ENCODE measurements around the gene CC2D1A. TPM values are rescaled to one million over a fixed set of nuclear protein-coding genes. Genes with fewer than 3 reads are reported as not detected.
A peak's percentile ranks its signal among the peaks of the same experiment; 100 is the strongest.

Gene CC2D1A
- total RNA-seq, 2 experiments from 2014 or later = 16.4 to 16.9 TPM

DNA sequence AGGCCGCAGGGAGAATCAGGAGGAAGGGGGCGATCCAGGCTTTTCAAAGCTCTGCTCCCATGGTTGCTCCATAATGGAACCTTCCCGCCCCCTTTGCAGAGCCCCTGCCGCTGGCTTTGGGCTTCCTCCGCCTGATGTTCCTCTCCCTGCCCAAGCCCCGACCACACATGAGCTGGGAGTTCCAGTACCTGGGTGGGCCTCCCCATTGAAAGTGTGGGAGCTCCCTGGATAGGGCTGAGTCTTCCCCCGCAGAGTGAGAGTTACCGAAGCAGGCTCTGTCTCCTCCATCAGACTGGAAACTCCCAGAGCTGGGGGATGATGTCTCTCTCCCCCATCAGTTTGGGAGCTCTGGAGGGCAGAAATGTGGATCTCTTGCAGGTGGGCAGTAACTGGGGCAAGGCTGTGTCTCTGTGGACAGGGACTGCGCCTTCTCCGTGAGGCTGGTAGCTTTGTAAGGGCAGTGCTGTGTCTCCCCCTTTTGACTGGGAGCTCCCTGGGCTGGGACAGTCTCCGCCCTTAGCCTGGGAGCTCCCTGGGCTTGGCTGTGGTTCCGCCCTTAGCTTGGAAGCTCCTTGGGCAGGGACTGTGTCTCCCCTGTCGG lies 47.0 kb downstream of the CC2D1A start:
- no peaks in the 10 kb centered on the region for H3K27me3 Mint-ChIP-seq
- peak overlapping the region; percentile 70 for H3K27ac Mint-ChIP-seq
- H3K36me3 Mint-ChIP-seq (ENCODE audit: low read depth) = peaks cover 32% of the 10 kb centered on the region
- DNase-seq (peak in 3 of 14 experiments; percentile 7 to 27 (median 13)), ATAC-seq (ENCODE audit: poor library complexity) (no peak)
- TF ChIP-seq, protein P1, sequence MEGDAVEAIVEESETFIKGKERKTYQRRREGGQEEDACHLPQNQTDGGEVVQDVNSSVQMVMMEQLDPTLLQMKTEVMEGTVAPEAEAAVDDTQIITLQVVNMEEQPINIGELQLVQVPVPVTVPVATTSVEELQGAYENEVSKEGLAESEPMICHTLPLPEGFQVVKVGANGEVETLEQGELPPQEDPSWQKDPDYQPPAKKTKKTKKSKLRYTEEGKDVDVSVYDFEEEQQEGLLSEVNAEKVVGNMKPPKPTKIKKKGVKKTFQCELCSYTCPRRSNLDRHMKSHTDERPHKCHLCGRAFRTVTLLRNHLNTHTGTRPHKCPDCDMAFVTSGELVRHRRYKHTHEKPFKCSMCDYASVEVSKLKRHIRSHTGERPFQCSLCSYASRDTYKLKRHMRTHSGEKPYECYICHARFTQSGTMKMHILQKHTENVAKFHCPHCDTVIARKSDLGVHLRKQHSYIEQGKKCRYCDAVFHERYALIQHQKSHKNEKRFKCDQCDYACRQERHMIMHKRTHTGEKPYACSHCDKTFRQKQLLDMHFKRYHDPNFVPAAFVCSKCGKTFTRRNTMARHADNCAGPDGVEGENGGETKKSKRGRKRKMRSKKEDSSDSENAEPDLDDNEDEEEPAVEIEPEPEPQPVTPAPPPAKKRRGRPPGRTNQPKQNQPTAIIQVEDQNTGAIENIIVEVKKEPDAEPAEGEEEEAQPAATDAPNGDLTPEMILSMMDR (IDR thresholded peaks at IDR 0.05) = no peak
- H3K36me3 ChIP-seq (ENCODE audit: insufficient read depth, low read length) = peaks cover 37% of the 10 kb centered on the region
- intact Hi-C loops (cut with DNase I, micrococcal nuclease) = loop anchor here (1.0 to 5.0 kb wide), 8 partner anchors 33 to 128 kb away; partner anchors contain the start of genes RFX1 (in 2 of the 2), BRME1 (in 1 of the 2), CC2D1A (in 1 of the 2) and IL27RA (in 1 of the 2)
- H3K4me1 Mint-ChIP-seq (ENCODE audit: low read depth) = peaks cover 13% of the 10 kb centered on the region
- no peaks in the 10 kb centered on the region for H3K9me3 ChIP-seq (ENCODE audit: control insufficient read depth in 1 of 2, insufficient read depth in 1 of 2, low read length in 2 of 2)
- ChIA-PET CTCF (interaction anchor here (0.6 to 1.7 kb wide), 6 partner anchors 53 to 95 kb away, joined by 3 to 5 read pairs (median 4); partner anchors contain the start of genes IL27RA and RFX1), POLR2A (interaction anchor here (0.8 to 4.9 kb wide), 14 partner anchors 8 to 544 kb away, joined by 3 to 74 read pairs (median 4); partner anchors contain the start of genes ASF1B, IL27RA and RFX1)
- H3K27ac ChIP-seq (ENCODE audit: low read depth in 1 of 2, low read length in 2 of 2) = peak overlapping the region in 1 of 2 donors; percentile 30
- no peaks in the 10 kb centered on the region for H3K9me3 Mint-ChIP-seq
- no peaks in the 10 kb centered on the region for H3K27me3 ChIP-seq (ENCODE audit: control insufficient read depth in 1 of 2, insufficient read depth in 2 of 2, low read length in 2 of 2)
- H3K4me1 ChIP-seq (ENCODE audit: insufficient read depth, low read length) = peaks cover 30% of the 10 kb centered on the region
- peak overlapping the region; percentile 85 for H3K4me3 Mint-ChIP-seq
- peak overlapping the region; percentile 82 for H3K4me3 ChIP-seq (ENCODE audit: low read length)

DNA sequence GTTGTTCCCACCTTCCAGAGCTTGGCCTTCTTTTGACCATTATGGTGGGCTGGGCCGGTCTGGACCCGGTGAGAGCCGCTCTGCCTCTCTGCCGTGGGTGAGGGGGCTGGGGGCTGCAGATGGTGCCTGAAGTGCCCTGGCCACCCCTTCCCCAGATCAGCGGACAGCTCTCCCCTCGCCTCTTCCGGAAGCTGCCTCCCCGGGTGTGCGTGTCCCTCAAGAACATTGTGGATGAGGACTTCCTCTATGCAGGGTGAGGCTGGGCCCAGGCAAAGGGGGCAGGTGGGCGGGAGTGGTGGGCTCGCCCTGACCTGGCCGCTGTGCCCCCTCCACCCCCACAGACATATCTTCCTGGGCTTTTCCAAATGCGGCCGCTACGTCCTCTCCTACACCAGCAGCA lies 48.2 kb downstream of the CC2D1A start:
- H3K27me3 Mint-ChIP-seq = no peaks in the 10 kb centered on the region
- TF ChIP-seq, protein P1 (IDR thresholded peaks at IDR 0.05) = no peak
- H3K36me3 Mint-ChIP-seq (ENCODE audit: low read depth) = peaks cover 44% of the 10 kb centered on the region
- peaks cover 17% of the 10 kb centered on the region for H3K4me1 Mint-ChIP-seq (ENCODE audit: low read depth)
- ATAC-seq (ENCODE audit: poor library complexity) (no peak), DNase-seq (no peak)
- no peaks in the 10 kb centered on the region for H3K9me3 ChIP-seq (ENCODE audit: control insufficient read depth in 1 of 2, insufficient read depth in 1 of 2, low read length in 2 of 2)
- no peaks in the 10 kb centered on the region for H3K9me3 Mint-ChIP-seq
- intact Hi-C loops (cut with DNase I, micrococcal nuclease) = loop anchor here (5.0 kb wide), 3 partner anchors 33 to 78 kb away; partner anchors contain the start of gene IL27RA (in 1 of the 2)
- no peak overlapping the region for H3K27ac ChIP-seq (ENCODE audit: low read depth in 1 of 2, low read length in 2 of 2)
- H3K4me3 Mint-ChIP-seq = peak overlapping the region; percentile 85
- H3K36me3 ChIP-seq (ENCODE audit: insufficient read depth, low read length) = peaks cover 49% of the 10 kb centered on the region
- ChIA-PET CTCF (no interaction called here), POLR2A (interaction anchor here (1.4 to 4.9 kb wide), 3 partner anchors 50 to 182 kb away, joined by 4 to 74 read pairs (median 33); partner anchors contain the start of genes ASF1B, IL27RA and RFX1)
- H3K27ac Mint-ChIP-seq = peak overlapping the region; percentile 70
- no peaks in the 10 kb centered on the region for H3K27me3 ChIP-seq (ENCODE audit: control insufficient read depth in 1 of 2, insufficient read depth in 2 of 2, low read length in 2 of 2)
- no peak overlapping the region for H3K4me3 ChIP-seq (ENCODE audit: low read length)
- H3K4me1 ChIP-seq (ENCODE audit: insufficient read depth, low read length) = peaks cover 30% of the 10 kb centered on the region

DNA sequence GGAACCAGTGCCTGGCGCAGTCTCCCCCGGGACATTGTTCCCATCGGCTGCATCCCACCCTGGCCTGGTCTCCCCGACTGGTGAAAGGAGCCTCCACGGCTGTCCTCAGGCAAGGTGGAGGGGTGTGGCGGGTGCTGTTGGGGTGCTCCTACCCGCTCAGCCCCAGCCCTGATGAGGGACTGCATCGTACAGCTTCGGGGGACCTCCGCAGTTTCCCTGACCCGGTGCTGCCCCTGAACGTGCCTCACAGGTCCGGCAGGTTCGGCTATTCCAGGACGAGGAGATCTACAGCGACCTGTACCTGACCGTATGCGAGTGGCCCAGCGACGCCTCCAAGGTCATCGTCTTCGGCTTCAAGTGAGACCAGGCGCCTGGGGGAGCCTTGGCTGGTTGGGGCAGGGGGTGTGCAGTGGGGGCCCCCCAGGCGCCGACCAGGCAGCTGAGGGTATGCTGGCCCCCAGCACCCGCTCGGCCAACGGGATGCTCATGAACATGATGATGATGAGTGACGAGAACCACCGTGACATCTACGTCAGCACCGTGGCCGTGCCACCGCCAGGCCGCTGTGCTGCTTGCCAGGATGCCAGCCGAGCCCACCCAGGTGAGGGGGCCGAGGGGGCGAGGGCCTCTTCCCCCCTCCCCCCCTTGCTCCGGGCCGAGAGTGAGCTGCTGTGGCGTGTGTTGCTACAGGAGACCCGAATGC lies 49.8 kb downstream of the CC2D1A start:
- H3K4me1 Mint-ChIP-seq (ENCODE audit: low read depth) = peaks cover 17% of the 10 kb centered on the region
- TF ChIP-seq, protein P1 (IDR thresholded peaks at IDR 0.05) = no peak
- no peak overlapping the region for H3K27ac ChIP-seq (ENCODE audit: low read depth in 1 of 2, low read length in 2 of 2)
- H3K4me1 ChIP-seq (ENCODE audit: insufficient read depth, low read length) = peaks cover 33% of the 10 kb centered on the region
- H3K36me3 ChIP-seq (ENCODE audit: insufficient read depth, low read length) = peaks cover 63% of the 10 kb centered on the region
- no peaks in the 10 kb centered on the region for H3K9me3 ChIP-seq (ENCODE audit: control insufficient read depth in 1 of 2, insufficient read depth in 1 of 2, low read length in 2 of 2)
- DNase-seq (no peak), ATAC-seq (ENCODE audit: poor library complexity) (no peak)
- CTCF ChIA-PET = interaction anchor here (0.5 to 1.1 kb wide), 2 partner anchors 32 to 75 kb away, joined by 4 read pairs; no protein-coding TSS in a partner anchor
- H3K9me3 Mint-ChIP-seq = no peaks in the 10 kb centered on the region
- no peak overlapping the region for H3K27ac Mint-ChIP-seq
- POLR2A ChIA-PET = interaction anchor here (0.6 kb wide), 1 partner anchor 93 kb away, joined by 3 read pairs; no protein-coding TSS in a partner anchor
- H3K4me3 ChIP-seq (ENCODE audit: low read length) = no peak overlapping the region
- peaks cover 48% of the 10 kb centered on the region for H3K36me3 Mint-ChIP-seq (ENCODE audit: low read depth)
- H3K4me3 Mint-ChIP-seq = no peak overlapping the region
- intact Hi-C loops (cut with DNase I, micrococcal nuclease) = no loop called here
- H3K27me3 Mint-ChIP-seq = no peaks in the 10 kb centered on the region
- H3K27me3 ChIP-seq (ENCODE audit: control insufficient read depth in 1 of 2, insufficient read depth in 2 of 2, low read length in 2 of 2) = no peaks in the 10 kb centered on the region
